NCI-H69 (cell line): ENCODE measurements around the gene CFDP1.

Experiments
- DNase-seq: peaks from one replicate; lab custom pipeline; 2025; lab: John Stamatoyannopoulos, UW

Gene CFDP1

GRCh38 chr16:75372236-75372856 lies 61.0 kb downstream of the CFDP1 start:
- no peak for DNase-seq

GRCh38 chr16:75371171-75371570 lies 62.1 kb downstream of the CFDP1 start:
- no peak for DNase-seq

- no peak for DNase-seq
Observed at GRCh38 chr16:75364286-75364791, 69.0 kb downstream of the CFDP1 start.

- no peak for DNase-seq
Observed at GRCh38 chr16:75362846-75363245, 70.5 kb downstream of the CFDP1 start.

GRCh38 chr16:75361936-75362335 lies 71.4 kb downstream of the CFDP1 start:
- DNase-seq: no peak

GRCh38 chr16:75354170-75354569 lies 79.1 kb downstream of the CFDP1 start:
- DNase-seq: no peak

GRCh38 chr16:75351183-75351582 lies 82.1 kb downstream of the CFDP1 start:
- no peak for DNase-seq

- DNase-seq: no peak
Observed at GRCh38 chr16:75345711-75346110, 87.6 kb downstream of the CFDP1 start.

GRCh38 chr16:75343941-75344340 lies 89.4 kb downstream of the CFDP1 start:
- DNase-seq: no peak

GRCh38 chr16:75343286-75343685 lies 90.0 kb downstream of the CFDP1 start:
- DNase-seq: no peak

- peak; percentile 3 for DNase-seq
Observed at GRCh38 chr16:75342308-75342811, 90.9 kb downstream of the CFDP1 start.

GRCh38 chr16:75341564-75342307 lies 91.6 kb downstream of the CFDP1 start:
- DNase-seq: no peak

- no peak for DNase-seq
Observed at GRCh38 chr16:75340741-75341491, 92.4 kb downstream of the CFDP1 start.

GRCh38 chr16:75337430-75337829 lies 95.9 kb downstream of the CFDP1 start:
- no peak for DNase-seq

GRCh38 chr16:75336521-75336920 lies 96.8 kb downstream of the CFDP1 start:
- DNase-seq: no peak

- DNase-seq: no peak
Observed at GRCh38 chr16:75333721-75334163, 99.6 kb downstream of the CFDP1 start.

GRCh38 chr16:75329943-75330342 lies 103.4 kb downstream of the CFDP1 start:
- peak; percentile 30 for DNase-seq

GRCh38 chr16:75326333-75326732 lies 107.0 kb downstream of the CFDP1 start:
- peak; percentile 42 for DNase-seq

- DNase-seq: peak; percentile 4
Observed at GRCh38 chr16:75323933-75324332, 109.4 kb downstream of the CFDP1 start.

GRCh38 chr16:75323198-75323597 lies 110.1 kb downstream of the CFDP1 start:
- DNase-seq: peak; percentile 2

- no peak for DNase-seq
Observed at GRCh38 chr16:75322740-75323139, 110.6 kb downstream of the CFDP1 start.

- no peak for DNase-seq
Observed at GRCh38 chr16:75320435-75320834, 112.9 kb downstream of the CFDP1 start.
